Measurements from ENCODE around the gene HORMAD2.
"Not testable (repeated sequence)": the region's sequence is repeated elsewhere in the genome, so short reads cannot be mapped to it uniquely, and the experiment has no call there.

Gene HORMAD2

DNA sequence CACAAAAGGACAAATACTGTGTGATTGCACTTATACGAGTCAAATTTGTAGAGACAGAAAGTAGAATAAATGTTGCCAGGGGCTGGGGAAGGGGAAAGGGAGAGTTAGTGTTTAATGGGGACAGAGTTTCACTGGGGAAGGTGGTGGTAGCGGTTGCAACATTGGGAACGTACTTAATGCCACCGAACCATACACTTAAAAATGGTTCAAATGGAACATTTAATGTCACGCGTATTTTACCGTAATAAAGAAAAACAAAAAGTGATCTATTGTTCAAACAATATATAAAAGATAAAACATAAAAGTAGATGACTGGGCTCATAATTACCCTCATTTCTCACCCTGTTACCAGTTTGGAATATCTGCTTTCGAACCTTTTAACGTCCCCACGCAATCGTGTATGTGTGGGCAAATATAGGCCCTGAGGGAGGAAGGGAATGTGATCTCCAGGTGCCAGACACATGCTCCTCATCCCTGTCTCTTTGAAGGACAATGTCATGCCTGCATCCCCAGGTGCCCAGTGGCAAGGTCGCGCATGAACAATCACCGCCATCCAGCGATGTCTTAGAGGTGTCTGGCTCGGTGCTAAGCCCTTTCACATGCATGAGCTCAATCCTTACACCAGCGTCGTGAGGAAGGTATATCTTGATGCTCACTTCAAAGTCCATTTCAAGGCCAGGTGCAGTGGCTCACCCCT is 131.0 kb downstream of the HORMAD2 start:
- DNase-seq (ENCODE audit: low spot score), result no peak

DNA sequence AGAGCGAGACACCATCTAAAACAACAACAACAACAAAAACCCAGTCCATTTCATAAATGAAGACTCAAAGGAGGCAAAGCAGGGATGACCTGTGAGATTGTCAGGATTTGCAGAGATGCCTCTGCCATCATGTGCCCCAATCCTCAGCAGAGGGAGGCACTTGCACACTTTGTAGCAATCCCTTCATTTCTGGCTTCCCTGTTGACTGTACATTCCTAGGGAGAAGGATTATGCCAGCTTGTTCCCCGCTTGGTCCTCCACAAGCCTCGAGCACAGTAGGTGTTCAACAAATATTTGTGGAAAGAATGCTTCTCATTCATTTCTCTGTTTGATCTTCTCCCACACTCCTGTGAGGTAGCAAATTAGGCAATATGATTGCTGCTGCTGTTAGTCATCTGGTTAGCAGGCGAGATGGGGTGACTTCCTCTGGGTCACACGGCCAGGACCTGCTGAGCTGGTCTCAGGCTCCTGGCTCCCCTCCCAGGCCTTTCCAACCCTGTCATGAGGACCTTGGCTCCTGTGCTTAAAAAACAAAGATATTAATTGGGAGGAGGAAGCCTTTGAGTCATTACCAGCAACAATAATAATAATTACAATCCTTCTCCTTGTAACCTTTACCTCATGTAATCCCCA is 132.2 kb downstream of the HORMAD2 start:
- no peak for DNase-seq (ENCODE audit: low spot score)

DNA sequence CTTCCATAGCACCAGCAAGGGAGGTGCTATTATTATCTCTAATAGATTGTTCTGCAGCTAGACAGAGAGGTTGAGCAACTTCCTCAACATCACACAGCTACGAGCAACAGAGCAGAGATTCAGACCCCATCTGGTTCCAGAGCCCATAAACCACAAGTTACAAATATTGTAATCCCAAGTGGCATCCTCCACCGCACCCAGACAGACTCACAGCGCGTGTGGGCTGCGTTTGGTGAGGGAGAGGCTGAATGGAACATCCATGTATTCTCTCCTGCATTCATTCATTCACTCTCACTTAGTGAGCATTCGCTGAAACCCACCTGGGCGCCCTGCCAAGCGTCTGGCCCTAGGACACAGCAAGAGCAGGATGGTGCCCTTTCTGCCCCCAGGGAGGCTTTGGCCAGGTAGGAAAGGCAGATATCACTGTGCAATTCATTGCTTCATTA is 132.8 kb downstream of the HORMAD2 start:
- no peak for DNase-seq (ENCODE audit: low spot score)

DNA sequence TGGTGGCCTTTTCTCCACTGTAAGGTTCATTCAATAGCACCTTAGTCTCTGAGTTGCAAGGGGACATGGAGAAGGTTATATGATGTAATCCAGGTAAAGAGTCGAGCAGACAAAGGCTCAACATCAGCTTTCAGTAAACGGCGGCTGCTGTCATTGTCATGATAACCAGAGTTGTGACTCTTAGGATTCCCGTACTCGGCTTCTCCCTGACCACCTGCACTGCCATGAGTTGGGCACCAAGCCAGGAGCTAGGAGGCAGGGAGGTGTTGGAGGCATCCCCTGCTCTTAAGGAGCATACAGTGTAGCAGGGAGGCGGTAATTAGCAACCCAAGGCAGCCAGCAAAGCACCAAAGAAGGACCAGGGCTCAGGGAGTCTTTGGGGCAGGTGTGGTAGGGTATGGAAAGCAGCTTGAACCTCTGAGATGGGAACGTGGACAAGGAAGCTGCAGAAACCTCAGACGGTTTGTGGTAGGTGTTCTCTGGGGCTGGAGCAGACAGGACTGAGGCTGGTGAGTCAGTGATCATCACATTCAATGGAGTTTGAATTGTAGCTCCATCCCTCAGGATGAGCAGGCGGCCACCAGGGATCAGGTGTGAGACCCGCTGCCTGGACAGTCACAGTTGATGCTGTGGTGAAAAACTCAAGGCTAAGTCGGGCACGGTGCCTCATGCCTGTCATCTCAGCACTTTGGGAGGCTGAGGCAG is 134.6 kb downstream of the HORMAD2 start:
- no peak for DNase-seq (ENCODE audit: low spot score)

DNA sequence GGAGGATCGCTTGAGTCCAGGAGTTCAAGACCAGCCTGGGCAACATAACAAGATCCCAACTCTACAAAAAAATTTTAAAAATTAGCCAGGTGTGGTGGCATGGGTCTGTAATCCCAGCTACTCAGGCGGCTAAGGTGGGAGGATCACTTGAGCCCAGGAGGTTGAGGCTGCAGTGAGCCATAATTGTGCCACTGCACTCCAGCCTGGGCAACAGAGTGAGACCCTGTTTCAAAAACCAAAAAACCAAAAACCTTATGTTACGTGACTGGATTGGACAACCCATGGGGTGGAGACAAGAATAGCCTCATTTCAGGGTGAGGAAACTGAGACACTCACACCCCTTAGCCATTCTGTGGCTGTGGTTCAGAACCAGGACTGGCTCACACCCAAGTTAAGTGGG is 136.0 kb downstream of the HORMAD2 start:
- not testable (repeated sequence) for DNase-seq (ENCODE audit: low spot score)

DNA sequence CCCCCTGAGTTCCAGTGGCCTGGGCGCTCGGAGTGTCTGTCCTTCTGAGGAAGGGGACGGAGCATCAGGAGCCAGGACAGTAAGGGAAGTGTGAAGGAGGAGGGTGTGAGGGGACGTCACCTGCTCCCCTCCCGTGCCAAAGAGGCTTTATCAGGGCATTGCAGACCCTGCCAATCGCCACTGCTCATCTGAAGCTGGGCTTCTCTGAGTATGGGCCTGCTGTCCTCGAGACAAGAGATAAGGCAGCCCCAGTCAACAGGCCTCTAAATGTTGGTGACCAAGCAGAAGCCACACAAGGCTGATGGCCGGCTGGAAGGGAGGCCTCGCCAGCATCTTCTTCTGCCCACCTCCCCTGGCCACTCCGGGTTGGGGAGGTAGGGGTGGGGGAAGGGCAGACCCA is 136.4 kb downstream of the HORMAD2 start:
- DNase-seq (ENCODE audit: low spot score), result no peak

DNA sequence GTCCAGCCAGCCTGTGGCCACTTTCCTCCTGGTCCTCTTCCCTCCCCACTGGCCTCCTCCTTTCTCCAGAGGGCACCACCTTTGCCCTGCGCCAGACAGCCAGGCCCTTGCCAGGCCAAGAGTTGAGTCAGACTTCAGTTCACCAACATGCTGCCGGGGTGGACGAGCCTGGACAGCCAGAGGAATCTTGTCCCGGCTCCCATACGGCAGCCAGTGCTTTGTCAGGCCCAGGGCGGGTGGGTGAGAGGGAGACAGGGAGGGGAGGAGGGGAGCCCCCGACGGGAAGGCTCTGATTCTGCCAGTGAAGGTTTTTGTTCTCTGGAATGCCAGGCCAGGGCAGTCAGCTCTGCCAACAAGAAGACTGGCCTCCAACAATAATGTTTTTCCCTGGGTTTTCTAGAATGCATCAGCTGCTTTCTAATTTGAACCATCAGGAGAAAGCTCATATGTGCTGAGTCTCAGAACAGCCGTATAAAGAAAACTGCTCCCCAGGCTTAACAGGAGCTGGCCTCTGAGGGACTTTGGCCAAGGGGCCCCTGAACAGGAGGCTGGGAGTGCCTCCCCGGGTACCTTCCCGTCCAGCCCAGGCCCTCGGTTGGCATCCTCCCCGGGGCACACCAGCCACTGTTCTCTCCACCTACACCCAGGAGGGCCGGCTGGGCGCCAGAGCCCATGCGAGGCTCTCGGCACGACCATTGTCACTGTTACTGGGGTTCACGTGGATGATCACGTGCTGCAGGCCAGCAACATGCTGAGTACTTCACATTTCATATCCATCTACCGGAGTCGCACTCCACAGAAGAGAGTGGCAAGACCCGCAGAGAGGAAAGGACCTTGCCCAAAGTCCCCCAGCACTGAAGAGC is 137.7 kb downstream of the HORMAD2 start:
- no peak for DNase-seq (ENCODE audit: low spot score)

DNA sequence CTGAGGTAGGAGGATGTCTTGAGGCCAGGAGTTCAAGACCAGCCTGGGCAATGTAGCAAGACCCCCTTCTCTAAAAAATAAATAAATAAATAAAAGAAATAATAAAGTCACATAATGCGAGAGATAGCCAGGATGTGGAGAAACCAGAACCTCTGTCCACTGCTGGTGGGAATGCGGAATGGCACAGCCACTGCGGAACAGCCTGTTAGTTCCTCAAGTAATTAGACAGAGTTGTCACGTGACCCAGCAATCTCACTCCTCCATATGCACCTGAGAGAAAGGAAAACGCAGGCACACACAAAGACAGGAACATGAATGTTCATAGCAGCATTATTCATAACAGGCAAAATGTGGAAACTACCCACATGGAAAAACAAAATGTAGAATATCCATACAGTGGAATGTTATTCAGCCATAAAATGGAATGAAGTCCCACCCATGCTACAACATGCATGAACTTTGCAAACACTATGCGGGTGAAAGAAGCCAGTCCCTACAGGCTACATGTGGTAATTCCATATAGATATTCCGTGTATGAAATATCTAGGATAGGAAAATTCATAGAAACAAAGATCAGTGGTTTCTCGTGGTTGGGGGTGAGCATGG is 138.9 kb downstream of the HORMAD2 start:
- DNase-seq (ENCODE audit: low spot score), result no peak

DNA sequence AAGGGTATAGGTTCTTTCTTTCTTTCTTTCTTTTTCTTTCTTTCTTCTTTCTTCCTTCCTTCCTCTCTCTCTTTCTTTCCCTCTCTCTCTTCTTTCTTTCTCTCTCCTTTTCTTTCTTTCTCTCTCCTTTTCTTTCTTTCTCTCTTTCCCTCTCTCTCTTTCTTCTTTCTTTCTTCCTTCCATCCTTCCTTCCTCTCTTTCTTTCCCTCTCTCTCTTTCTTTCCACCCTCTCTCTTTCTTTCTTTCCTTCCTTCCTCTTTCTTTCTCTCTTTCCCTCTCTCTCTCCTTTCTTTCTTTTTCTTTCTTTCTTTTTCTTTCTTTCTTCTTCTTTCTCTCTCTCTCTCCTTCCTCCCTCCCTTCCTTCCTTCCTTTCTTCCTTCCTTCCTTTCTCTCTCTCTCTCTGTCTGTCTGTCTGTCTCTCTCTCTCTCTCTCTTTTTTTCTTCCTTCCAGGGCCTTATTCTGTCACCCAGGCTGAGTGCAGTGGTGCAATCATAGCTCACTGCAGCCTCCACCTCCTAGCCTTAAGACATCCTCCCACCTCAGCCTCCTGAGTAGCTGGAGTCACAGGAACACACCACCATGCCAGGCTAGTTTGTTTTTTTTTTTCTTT is 139.5 kb downstream of the HORMAD2 start:
- no peak for DNase-seq (ENCODE audit: low spot score)

DNA sequence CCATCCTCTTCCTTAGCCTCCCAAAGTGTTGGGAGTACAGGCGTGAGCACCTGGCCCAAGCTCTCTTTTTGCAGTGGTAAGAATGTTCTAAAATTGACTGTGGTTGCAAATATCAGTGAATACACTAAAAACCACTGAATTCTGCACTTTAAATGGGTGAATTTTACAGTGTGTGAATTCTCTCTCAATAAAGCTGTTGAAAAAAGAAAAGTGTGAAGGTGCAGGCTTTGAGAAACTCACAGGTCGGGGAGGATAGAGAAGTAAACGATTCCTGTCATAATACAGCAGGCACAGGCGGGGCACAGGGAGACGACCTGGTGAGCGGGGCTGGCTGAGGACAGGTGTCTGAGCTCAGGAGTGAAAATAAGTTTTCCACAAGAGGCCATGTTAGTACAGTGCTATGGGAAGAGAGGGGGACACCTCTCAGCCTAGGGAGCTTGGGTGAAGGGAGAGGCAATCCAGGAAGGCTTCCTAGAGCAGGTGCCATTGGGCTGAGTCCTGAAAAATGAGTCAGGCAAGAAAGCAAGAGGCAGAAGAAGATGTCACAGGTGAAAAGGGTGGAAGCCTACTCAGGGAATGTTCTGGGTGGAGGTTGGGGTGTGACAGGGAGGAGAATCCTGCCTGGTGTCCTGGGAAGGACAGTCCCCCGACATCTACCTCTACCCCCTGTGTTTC is 140.2 kb downstream of the HORMAD2 start:
- no peak for DNase-seq (ENCODE audit: low spot score)

DNA sequence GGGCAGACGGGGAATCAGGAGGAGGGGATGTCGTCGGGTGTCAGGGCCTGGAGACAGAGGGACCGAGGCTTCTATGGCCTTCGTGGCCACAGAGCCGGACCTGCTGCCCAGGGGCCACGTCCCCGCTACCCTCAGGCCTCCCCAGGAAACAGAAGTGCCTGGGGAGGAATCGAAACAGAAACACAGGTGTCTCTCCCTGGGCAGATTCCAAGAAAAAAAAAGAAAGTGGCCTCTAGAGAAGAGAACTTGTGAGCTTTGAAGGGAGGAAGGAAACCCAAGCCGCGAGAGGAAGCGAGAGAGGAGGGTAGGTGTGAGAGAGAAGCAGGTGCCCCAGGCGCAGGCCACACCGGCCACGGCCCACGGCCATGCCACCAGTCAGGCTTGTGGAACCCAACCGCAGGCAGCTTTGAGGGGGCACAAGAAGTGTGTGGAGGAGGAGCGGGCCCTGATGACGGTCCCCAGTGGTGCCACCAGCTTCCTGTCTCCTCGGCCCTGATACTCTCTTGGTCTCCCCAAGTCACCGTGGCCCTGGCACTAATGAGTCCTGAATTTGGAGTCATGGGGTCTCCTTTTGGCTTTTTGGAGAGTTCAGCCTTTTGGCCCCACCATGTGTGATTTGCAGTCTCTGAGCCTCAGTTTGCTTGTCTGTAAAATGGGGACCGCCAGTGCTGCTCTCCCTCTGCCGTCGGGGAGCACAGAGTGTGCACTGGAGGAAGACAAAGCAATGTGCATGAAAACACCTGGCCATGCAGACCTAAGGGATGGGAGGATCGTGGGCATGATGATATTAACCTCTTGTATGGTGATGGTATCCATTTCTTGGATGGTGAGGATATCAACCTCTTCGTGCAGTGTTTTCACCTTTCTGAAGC is 141.1 kb downstream of the HORMAD2 start:
- DNase-seq (ENCODE audit: low spot score), result no peak

DNA sequence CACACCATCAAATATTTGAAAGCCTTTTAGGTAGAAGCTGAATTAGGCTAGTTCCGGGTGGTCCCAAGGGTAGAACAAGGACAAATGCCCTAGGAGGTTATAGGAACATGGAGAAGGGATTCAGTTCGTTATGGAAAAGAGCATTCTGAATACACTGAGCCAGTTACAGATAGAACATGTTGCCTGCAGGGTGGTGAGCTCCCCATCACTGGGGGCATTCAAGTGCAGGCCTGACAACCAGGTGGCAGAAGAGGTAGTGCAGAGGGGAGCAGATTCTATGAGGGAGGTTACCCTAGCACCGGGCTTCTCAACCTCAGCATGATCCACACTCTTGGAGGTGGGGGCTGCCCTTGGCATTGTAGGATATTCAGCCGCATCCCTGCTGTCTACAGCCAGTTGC is 142.1 kb downstream of the HORMAD2 start:
- no peak for DNase-seq (ENCODE audit: low spot score)

DNA sequence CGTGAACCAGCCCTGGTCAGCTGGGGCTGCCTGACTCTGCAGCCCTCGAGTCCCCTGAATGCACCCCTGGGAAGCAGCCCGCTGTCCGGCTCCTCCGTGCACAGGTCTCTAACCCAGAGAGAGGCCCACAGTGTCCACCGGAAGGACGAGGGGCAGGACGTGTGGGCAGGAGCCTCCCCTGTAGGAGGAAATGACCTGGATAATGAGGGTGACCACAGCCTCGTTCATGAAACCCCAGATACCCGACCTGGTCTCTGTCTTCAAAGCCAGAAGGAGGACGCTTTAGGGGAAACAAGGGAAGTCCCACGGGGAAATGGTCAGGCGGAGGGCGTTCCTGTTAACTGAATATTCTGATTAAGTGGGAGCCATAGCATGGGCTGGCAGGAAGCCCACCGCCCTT is 143.0 kb downstream of the HORMAD2 start:
- no peak for DNase-seq (ENCODE audit: low spot score)

DNA sequence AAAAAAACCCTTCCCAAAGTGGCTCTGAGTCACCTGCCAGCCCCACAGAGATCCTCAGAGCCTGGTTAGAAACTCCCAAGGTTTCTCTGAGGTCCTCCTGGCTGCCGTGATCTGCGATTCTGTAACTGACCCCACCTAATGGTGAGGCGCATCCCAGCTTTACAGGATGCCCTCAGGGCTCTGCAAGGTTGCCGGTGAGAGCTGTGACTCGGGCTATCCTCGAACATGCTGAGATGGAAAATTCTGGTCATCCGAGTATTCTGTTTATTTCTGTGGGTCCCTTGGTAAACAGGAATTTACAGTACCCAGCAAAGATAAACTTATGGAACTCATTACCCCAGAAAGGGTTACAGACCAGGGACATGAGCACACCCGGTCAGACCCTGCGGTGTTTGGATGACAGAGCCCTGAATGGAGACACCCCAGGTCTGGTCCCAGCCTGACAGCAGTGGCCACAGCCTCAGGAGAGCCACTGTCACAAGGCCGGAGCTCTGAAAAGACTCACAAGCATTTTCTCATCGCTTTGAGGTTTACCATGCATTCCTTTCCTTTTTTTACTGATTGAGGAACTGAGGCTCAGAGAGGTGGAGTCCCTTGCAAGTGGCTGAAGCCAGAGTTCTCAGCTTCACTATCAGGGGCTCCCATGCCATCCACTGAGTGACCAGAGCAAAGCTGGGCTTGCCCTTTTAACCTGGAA is 144.0 kb downstream of the HORMAD2 start:
- DNase-seq (ENCODE audit: low spot score), result no peak

DNA sequence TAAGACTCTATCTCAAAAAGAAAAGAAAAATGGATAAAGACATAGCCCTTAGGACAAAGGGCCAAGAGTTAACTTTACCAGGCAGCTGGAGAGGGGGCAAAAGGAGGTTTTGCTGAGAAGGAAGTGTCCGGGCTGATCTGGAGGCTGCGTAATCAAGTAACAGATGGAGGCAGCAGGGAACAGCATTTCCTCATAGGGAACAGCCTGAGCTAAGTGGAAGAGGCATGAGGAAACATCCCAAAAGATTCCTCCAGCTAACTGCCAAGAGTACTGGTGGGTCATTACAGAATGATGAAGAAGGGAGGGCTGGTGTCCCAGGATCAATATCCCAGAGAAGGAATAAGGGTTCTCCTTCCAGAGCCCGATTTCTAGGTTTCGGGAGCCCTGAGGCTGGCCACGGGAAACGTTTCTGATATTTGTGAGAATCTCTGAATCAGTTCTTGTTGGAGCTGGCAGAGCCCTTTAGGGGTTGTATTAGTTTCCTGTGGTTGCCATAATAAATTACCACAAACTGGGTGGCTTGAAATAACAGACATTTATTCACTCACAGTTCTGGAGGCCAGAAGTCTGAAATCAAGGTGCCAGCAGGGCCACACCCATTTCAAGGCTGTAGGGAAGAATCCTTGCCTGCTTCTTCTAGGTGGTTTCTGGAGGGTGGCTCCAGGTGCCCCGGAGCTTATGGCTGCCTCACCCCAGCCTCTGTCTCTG is 145.1 kb downstream of the HORMAD2 start:
- DNase-seq (ENCODE audit: low spot score), result no peak

DNA sequence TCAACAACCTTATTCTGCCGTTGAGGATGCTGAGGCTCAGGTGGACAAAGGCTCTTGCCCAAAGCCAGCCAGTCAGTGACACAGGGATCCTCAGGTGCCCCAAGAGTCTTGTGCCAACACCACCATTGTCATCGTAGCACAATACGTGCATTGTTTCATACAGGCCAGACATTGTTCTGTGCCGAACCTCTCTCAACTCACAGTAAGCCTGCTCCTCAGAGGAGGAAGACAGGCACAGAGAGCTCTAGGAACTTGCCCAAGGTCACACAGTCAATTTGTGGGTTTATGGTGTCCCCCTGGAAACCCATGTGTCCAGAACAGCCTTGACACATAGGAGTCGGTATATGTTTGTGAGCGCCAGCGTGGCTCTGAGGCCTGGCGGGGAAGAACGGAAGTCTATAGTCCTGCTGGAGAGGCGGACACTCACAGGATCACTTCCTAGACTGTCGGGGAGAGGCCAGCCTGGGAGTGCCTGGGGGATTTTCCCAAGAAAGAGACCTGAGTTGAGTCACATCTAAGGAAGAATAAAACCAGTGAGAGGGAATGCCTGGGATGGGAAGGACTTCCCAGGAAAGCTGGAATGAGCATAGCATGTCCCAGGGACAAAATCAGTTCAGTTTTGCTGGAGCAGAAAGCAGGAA is 146.0 kb downstream of the HORMAD2 start:
- DNase-seq (ENCODE audit: low spot score), result no peak
